GM18873 (cell line): ENCODE measurements around the gene BEST4.
"Not testable (repeated sequence)": the region's sequence is repeated elsewhere in the genome, so short reads cannot be mapped to it uniquely, and the experiment has no call there.

Experiments
- ATAC-seq: cut with Tn5 transposase; IDR thresholded peaks from one replicate; pipeline ENCODE4 v1.9.1; 2021; ENCODE audit warnings: mild to moderate bottlenecking, moderate library complexity, moderate number of reproducible peaks; ENCODE audit not compliant: unreplicated experiment, low FRiP score

Gene BEST4

DNA sequence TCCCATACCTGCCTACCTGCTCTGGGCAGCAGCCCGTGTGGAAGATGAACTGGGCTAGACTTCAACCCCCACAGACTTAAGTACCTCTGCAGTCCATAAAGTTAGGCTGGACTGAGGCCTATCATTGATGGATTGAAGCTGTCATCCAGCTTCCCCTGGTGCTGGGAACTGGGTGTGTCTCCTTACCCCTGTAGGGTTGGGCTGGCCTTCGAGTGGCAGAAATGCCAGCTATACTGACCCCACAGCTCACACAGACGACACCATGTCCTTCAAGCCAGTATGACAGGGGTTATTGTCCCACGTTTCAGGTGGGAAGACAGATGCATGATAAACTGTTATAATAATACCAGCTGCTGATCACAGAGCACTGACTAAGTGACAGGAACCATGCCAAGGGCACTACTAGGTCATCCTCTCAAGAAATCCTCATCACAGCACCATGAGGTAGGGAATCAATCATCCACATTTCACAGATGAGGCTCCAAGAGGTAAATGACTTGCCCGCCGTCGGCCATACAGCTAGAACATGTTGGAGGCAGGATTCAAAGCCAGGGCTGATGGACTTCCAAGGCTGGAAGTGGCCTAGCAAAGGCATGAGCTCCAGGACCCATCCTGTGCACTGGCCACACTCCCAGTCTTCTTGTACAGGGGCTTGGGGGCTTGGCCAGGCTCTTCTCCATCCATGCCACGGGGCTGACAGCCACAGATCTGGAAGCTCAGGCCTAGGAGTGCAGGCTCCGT is at the start of gene BEST4:
Gene BEST4 (minus strand): TSS at position 51 of the 741 bp plus-strand sequence. CDS start 465 bp downstream, outside the sequence.
- ATAC-seq: no peak

DNA sequence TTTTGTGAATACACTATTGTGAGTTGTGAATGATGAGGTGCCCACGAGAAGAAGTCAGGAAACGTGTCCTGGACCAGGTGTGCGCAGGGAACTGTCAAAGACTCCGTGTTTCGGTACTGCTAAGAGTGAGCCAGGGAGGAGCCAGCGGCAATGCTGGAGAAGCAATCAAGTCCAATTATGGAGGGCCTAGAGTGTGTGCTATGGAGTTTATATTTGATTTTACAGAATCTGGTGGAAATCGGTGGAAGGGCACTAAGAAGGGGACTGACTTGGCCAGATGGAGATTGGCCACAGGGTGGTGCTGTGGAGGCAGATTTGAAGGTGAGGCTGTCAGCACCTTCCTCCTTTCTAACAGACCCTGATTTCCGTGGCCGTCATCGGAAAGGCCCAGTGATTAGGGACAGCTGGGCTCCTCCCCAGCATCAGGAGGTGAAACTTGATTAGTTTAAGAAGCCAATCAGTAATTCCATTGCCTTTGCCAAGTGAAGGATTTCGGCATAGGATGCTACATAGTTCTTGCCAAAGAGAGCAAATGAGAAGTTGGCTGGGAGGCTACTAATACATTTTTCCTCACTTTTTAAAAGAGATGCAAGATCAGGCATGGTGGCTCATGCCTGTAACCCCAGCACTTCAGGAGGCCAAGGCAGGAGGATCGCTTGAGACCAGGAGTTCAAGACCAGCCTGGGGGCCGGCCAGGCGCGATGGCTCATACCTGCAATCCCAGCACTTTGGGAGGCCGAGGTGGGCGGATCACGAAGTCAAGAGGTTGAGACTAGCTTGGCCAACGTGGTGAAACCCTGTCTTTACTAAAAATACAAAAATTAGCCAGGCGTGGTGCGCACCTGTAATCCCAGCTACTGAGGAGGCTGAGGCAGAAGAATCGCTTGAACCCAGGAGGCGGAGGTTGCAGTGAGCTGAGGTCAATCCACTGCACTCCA is 48.0 kb upstream of the BEST4 start:
- no peak for ATAC-seq

DNA sequence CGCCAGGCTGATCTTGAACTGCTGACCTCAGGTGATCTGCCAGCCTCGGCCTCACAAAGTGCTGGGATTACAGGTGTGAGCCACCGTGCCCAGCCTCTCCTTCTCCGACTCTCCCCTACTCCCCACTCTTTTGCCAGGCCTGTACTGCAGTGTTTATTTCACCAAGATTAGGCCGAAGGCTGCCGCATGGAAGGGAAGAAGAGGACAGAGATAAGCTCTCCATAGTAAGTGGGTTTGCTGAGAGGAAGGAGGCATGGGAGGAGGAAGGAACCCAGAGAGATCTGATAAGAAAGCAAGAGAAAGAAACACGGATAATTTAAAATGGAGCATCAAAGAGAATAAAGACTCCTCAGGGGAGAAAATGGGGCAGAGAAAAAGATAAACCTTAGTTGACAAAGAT is 46.4 kb upstream of the BEST4 start:
- ATAC-seq: no peak

DNA sequence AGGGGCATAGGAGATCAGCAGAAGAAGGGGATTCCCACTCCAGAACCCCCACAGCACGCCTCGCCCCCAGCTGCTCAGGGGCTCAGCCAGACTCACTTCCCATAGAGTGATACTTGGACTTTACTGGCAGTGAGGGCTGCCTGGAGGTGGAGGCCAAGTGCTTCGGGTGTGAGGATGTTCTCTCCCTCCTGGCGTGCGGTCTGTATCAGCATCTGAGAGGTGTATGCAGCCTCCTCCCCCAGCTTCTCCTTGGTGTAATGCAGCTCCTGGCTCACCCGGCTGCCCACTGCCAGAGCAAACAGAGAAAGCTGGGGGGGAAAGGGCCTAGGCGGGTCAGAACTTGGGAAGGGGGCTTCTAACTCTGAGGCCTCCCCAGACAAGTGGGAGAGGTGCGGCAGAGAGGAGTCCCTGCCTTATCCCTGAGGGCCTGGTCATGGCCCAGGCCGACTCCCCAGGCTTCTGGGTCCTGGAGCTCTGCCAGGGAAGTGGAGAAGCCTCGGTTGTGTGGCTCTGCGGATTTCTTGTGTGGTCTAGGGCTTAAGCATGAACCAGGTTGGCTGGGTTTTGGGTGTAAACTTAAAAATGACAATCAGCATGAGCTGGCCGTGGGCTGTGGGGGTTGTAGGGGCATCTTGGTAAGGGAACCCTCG is 44.2 kb upstream of the BEST4 start:
- no peak for ATAC-seq

DNA sequence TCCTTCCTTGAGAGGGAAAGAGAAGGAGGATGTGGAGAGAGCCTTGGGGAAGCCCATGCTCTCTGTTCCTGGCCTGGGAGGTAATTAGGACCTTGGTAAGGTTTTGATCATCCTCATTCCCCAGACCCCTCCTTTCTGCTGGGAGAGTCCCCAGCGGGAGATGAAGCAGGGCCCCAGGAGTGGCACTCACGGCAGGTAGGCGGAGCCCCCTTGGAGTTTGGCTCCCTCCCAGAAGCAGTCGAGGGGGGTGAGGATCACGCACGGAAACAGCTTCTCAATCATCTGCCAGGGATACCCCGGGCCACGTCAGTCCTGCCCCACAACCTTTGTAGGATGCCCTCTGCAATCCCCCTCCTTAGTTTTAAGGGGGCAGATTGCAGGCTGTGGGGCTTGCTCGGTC is 43.5 kb upstream of the BEST4 start:
- no peak for ATAC-seq

DNA sequence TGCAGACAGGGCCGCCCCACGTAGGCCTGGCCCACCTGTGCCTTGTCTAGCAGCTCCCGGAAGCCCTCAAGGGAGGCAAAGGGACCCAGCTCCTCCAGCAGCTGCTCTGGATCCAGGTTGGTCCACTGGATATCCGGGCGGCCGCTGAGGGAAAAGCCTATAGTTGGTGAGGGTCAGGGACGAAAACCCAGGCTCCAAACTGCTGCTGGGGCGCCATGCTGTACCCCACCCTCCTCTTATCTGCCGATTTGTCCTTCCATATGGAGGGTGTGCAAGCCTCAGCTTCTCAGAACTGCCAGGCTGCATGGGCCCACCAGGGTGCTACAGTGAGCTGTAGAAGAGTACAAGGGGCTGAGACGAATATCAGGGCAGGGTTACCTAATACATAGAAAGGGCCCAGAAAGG is 42.9 kb upstream of the BEST4 start:
- no peak for ATAC-seq

DNA sequence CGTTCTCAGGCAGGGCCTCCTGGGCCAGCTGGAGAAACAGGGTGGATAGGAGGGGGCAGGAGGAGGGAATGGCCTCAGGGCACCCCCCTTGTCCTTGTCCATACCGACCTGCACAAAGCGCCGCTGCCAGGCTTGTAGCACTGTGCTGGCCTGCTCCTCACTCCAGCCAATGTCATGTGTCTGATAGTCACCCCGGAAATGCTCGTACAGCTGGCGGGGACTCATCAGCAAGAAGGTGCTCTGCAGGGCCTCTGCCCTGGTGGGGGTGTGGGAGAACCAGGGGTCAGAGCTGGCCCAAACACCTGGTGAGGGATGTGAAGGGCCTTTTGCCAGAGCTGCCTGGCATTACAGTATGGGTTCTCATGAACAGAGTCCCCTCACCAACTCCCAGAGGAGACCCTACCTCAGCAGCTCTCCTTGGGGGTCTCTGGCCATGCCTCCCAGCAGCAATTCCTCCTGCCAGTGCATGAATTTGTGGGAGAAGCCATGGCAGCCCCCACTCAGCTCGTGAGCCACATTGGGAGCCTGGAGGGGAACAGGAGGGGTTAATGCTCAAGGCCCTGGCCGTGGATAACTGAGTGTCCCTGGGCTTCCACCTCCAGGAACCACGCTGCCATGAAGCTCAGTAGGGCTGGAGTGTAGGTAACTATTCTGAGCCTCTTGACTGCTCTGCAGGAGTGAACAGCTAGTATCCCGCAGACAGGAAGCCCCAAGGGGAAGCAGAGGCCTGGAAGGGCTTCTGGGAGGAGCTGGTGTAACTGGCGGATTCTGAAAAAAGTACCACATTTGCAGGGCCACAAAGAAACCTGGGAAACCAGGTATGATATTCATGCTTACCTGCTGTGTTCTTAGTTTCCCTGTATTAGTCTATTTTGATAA is 41.8 kb upstream of the BEST4 start:
- ATAC-seq: no peak

DNA sequence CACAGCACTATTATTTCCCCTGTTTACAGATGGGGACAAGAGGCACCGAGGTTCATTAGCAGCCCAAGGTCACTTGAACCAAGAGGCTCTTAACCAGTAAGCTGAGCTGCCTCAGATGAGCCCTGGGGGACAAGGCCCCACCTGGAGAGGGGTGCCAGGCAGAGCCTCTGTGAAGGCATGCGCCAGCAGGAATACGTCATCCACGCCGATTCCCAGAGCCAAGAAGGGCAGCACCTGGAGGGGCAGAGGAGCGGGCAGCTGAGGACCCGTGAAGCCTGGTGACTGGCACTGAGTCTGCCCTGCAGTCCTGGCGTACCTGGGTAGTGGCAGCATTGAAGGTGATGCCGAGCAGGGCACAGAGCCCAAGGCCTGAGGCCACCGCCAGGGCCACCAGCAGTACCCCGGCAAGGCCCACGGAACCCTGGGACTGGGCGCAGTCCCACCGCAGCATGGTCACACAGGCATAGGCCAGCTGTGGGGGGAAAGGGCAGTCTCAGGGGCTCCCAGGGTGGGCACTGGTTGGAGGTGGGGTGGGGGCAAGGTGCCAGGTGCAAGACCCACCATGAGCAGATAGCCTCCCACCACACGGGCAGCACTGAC is 41.0 kb upstream of the BEST4 start:
- ATAC-seq: no peak

DNA sequence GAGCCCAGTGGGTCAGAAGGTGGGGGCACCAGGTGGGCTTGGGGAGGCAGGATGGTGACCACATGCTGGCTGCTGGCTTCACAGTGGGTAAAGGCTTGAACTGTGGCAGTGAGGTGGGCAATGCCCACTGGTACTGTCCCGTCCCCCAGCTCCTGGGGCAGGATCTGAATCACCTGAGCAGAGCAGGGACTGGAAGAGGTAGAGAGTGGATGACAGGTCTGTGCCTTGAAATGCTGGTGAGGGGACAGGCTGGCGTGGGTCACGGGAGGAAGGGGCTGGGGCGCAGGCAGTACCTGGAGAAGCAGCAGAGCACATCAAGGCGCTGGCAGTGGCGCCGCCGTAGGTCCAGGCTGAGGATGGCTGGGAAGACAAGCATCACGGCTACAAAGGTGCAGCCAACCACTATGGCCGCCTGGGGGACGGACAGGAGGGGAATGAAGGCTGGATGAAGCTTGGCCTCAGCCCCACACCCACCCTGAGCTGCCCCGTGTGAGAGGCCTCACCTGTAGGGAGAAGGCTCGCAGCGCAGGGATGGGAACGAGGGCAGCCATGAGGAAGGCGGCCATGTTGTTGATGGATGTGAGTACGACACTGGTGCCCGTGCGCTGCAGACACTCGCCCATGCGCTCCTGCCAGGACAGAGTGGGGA is 40.2 kb upstream of the BEST4 start:
- no peak for ATAC-seq

DNA sequence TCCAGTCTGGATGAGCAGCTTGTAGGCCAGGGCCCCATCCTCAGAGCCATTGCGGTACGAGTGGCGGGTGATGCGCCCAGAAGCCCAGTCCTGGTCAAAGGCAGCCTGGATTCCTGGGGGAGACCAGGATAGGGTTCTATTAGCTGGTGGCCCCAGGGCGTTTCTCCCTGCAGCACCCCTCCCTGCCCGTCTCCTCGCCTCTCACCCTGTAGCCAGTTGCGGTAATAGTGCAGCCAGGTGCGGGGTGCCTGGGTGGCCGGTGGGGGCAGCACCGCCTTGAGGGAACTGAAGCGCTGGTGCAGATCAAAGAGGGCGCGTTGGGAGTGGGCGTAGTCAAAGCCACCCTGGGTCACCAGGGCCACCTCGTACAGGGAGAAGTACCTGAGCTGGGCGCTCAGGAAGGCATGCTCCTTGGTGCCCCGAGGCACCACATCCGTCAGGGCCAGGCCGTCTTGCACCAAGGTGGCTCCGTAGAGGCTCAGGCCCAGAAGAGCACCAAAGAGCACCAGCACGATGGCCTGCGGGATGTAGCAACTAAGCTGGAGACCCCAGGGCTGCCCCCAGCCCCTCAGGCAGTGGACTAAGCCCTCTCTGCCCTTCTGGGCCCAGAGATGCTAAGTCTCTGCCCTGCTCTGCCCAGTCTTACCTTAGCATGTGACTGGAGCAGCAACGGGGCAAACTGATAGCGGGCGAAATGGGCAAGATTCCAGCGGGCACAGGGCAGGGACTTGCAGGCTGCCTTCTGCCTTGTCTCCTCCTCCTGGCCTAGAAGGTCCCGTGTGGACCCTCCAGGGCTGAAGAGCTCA is 39.4 kb upstream of the BEST4 start:
- ATAC-seq: no peak

DNA sequence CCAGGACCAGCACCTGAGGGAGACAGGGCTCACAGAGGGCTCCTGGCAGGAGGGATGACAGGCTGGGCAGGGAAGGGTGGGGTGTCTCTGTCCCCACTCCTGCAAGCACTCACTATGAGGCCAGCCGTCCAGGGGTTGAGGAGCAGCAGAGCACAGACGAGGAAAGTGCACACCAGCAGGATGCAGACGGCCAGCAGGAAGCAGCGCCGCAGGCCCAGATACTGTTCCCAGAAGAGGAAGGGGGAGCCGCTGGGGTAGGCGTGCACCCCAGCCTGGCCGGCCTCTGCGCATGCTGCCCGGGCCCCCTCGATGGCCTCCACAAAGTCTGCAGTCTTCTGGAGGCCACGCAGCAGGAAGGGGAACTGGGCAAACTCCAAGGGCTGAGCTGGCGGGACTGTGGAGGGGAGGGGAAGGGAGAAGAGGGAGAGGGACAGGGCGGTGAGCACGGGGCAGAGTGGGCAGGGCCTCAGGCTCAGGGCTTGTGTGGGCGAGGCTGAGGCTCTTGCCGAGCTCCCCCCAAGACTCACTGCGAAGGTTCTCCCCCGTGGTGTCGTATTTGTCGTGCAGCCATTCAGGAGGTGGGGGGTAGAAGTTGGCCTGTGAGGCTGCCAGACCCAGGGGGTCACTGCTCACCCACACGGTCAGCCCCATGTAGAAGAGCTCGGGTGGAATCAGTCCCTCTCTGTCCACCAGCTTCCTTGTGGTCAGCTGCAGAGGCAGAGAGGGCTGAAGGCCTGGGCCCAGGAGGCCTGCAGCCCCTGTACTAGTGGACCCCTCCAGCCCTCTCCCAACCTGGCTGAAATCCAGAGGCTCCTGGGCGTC is 38.6 kb upstream of the BEST4 start:
- ATAC-seq: no peak

DNA sequence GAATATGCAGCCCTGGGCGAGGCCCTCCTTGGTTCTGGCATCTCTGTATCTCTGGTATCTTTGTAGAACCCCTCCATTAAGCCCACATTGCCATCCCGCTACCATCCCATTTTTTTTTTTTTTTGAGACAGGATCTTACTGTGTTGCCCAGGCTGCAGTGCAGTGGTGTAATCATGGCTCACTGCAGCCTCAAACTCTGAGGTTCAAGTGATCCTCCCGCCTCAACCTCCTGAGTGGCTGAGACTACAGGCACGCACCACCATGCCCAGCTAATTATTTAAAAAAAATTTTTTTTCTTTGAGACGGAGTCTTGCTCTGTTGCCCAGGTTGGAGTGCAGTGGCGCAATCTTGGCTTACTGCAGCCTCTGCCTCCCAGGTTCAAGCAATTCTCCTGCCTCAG is 36.4 kb upstream of the BEST4 start:
- ATAC-seq: not testable (repeated sequence)

DNA sequence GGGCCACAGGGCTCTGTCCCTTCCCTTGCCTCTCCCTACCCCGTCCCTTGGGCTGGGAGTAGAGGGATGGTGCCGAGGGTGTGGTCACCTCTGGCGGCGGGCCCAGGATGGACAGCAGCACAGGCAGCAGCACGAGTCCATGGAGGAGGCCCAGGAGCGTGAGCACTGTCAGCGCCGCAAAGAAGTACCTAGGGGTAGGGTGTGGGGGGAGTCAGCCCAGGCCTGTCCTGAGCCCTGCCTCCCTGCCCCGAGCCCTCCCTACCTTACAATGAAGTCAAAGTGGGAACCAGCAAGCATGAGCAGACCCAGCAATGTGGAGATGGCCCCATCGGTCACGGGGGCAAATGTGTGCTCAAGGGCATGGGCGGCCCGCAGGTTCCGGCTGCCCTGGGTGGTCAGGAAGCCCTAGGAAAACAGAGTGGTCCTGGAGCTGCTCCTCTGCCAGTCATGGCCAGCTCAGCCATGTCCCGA is 35.0 kb upstream of the BEST4 start:
- no peak for ATAC-seq

DNA sequence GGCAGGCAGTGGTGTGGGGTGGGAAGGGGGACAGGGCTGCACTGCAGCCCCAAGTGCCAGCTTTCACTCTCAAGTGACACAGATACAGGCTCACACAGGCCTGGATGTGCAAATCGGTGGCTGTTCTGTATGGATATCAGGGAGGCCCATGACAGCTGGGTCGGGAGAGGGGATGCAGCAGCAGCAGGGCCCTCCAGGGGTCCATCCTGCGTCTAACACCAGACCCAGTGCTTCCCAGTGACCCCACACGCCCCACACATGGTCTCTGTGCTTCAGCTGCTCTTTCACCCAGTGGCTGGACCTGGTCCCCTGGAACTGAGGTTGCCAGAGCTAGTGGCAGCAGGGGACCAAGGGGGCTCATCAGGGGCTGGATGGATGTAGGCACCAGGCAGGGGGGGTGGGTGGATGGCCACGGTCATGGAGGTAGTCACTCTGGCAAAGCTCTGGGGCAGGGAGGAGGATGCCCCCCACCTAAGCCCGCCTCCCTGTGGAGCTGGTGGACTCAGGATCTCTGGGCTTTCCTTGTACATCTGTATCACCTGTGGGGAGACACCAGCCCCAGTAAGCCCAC is 34.2 kb upstream of the BEST4 start:
- no peak for ATAC-seq

DNA sequence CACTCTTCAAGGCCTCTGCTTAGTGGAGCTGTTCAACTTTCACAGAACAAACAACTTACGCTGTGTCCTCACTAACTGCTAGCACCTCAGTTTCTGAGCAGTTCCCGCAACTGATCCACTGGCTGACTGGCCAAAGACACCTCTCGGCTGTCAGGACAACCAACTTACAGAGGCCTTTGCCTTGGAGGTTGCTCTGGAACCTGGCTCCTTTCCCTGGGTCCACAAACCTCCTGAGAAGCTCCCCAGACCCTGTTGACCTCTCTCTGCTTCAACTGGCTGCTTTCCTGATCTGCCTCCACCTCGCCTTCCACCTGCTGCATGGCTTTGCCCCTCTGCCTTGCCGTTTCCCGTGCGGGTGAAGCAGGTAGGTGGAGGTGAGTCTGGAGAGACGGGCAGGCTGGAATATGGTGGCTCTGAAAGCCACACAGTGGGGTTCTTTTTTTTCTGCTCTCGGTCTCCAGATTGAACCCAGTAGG is 33.3 kb upstream of the BEST4 start:
- no peak for ATAC-seq

DNA sequence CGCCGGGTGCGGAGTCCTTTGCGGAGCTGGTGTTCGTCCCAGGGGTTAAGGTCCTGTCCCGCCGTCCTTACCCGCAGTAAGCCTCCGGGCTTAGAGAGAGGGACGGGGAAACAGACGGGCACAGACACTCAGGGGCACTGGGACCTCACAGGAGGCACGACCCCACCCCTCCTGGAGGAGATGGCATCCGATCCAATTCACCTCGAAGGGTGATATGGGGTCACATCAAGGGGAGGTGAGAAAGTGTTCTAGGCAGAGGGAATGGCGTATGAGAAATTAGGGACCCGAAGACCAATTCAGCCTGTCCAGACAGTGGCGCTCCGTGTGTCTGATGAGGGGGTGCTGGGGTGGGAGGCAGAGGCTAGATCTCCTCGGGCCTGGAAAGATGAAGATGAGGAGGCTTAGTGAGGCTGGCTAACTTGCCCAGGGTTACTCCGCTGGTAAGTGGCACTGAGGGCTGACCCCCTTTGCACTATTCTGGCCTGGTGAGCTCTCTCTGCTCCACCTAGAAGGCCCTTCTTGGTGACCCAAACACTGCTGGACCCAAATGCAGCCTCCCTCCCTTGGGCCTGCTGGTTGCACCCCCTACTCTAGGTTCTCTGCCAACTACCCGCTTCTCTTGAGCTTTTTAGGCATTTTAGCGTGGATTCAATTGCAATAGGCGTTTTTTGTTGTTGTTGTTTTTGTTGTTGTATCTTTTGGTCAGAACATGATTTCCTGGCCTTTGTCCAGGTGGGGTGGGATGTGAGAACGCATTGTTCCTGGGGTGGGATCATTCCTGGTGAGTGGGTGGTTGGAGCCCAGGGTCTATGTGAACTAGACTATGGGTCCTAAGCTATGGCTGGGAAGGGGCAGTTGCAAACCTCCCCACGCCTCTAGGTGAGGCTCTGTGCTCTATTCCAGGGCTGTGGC is 32.6 kb upstream of the BEST4 start:
- ATAC-seq: no peak
